NOMO-1 (cell line): ENCODE data around the gene EXOC4.

Experiments used
- DNase-seq, 2 experiments: peaks; one replicate each; lab custom pipeline; 2025; ENCODE audit not compliant: unreplicated experiment in 2 of 2; lab: John Stamatoyannopoulos, UW

Gene EXOC4

GRCh38 chr7:133520248-133520647 is 267.4 kb downstream of the EXOC4 start:
- DNase-seq = no peak

GRCh38 chr7:133522501-133522900 is 269.6 kb downstream of the EXOC4 start:
- no peak for DNase-seq

GRCh38 chr7:133528796-133529195 is 275.9 kb downstream of the EXOC4 start:
- DNase-seq = no peak

- DNase-seq = no peak
These were observed 277.0 kb downstream of the EXOC4 start for GRCh38 chr7:133529861-133530260.

GRCh38 chr7:133530682-133531081 is 277.8 kb downstream of the EXOC4 start:
- DNase-seq = no peak

- DNase-seq = no peak
These were observed 281.9 kb downstream of the EXOC4 start for GRCh38 chr7:133534816-133535215.

- no peak for DNase-seq
These were observed 282.4 kb downstream of the EXOC4 start for GRCh38 chr7:133535308-133535707.

GRCh38 chr7:133536450-133536849 is 283.6 kb downstream of the EXOC4 start:
- DNase-seq = no peak

- DNase-seq = no peak
These were observed 286.1 kb downstream of the EXOC4 start for GRCh38 chr7:133539016-133539415.

GRCh38 chr7:133540096-133540860 is 287.4 kb downstream of the EXOC4 start:
- DNase-seq = no peak

- DNase-seq = no peak
These were observed 289.4 kb downstream of the EXOC4 start for GRCh38 chr7:133542209-133542780.

- DNase-seq = no peak
These were observed 290.8 kb downstream of the EXOC4 start for GRCh38 chr7:133543657-133544056.

GRCh38 chr7:133545618-133546017 is 292.7 kb downstream of the EXOC4 start:
- DNase-seq = no peak

- no peak for DNase-seq
These were observed 295.1 kb downstream of the EXOC4 start for GRCh38 chr7:133547981-133548380.

- no peak for DNase-seq
These were observed 296.8 kb downstream of the EXOC4 start for GRCh38 chr7:133549633-133550032.

- DNase-seq = no peak
These were observed 297.3 kb downstream of the EXOC4 start for GRCh38 chr7:133550145-133550544.

GRCh38 chr7:133550811-133551210 is 297.9 kb downstream of the EXOC4 start:
- DNase-seq = no peak

GRCh38 chr7:133551466-133551865 is 298.6 kb downstream of the EXOC4 start:
- no peak for DNase-seq

GRCh38 chr7:133552079-133552478 is 299.2 kb downstream of the EXOC4 start:
- no peak for DNase-seq

- DNase-seq = no peak
These were observed 301.5 kb downstream of the EXOC4 start for GRCh38 chr7:133554330-133554729.

- DNase-seq = no peak
These were observed 303.2 kb downstream of the EXOC4 start for GRCh38 chr7:133556048-133556447.

- DNase-seq = no peak
These were observed 303.7 kb downstream of the EXOC4 start for GRCh38 chr7:133556553-133556952.

- DNase-seq = no peak
These were observed 308.0 kb downstream of the EXOC4 start for GRCh38 chr7:133560900-133561299.
